Mesenchymal stem cell (in vitro differentiated cells and primary cell): ENCODE data around the gene TPRA1.

ENCODE experiments used
- DNase-seq: peaks from one replicate; pipeline ENCODE4 v3.0.0-alpha.2; 2013
- H2AFZ ChIP-seq: one replicate; pipeline ENCODE4 v1.6.1; 2013; ENCODE audit warnings: low read depth, mild to moderate bottlenecking, control low read depth, inconsistent platforms, low read length, moderate library complexity
- H2AK5ac ChIP-seq: 2 replicates; pipeline ENCODE4 v1.6.1; 2013; ENCODE audit warnings: low read length, moderate library complexity, mild to moderate bottlenecking, inconsistent platforms; ENCODE audit not compliant: severe bottlenecking
- H2BK120ac ChIP-seq: one replicate; pipeline ENCODE4 v1.6.1; 2013; ENCODE audit warnings: low read depth, mild to moderate bottlenecking, inconsistent platforms, low read length, moderate library complexity
- H2BK12ac ChIP-seq, 2 experiments: one replicate each; pipeline ENCODE4 v1.6.1; 2013; ENCODE audit warnings: inconsistent platforms in 2 of 2, low read length in 2 of 2, mild to moderate bottlenecking in 2 of 2, moderate library complexity in 2 of 2, control low read depth in 1 of 2
- H2BK15ac ChIP-seq: one replicate; pipeline ENCODE4 v1.6.1; 2013; ENCODE audit warnings: mild to moderate bottlenecking, low read depth, inconsistent platforms; ENCODE audit not compliant: poor library complexity, severe bottlenecking
- H2BK5ac ChIP-seq: 2 replicates; pipeline ENCODE4 v1.6.1; 2013; ENCODE audit warnings: low read depth, mild to moderate bottlenecking, low read length, control low read depth, inconsistent platforms; ENCODE audit not compliant: poor library complexity, severe bottlenecking
- H3K14ac ChIP-seq, 2 experiments: one replicate each; pipeline ENCODE4 v1.6.1; 2013; ENCODE audit warnings: inconsistent platforms in 2 of 2, low read length in 2 of 2, control low read depth in 1 of 2, mild to moderate bottlenecking in 1 of 2, moderate library complexity in 1 of 2
- H3K18ac ChIP-seq, 2 experiments: one replicate each; pipeline ENCODE4 v1.6.1; 2013; ENCODE audit warnings: inconsistent platforms in 2 of 2, low read length in 2 of 2, control low read depth in 1 of 2, low read depth in 1 of 2, mild to moderate bottlenecking in 1 of 2
- H3K23ac ChIP-seq, 2 experiments: one replicate each; pipeline ENCODE4 v1.6.1; 2013; ENCODE audit warnings: inconsistent platforms in 2 of 2, low read length in 2 of 2, mild to moderate bottlenecking in 2 of 2, moderate library complexity in 2 of 2, control low read depth in 1 of 2
- H3K27ac ChIP-seq: 2 replicates; pipeline ENCODE4 v1.5.1; 2013; ENCODE audit warnings: mild to moderate bottlenecking, moderate library complexity, low read length, control low read depth, inconsistent platforms; ENCODE audit not compliant: poor library complexity, severe bottlenecking
- H3K27me3 ChIP-seq, 2 experiments: 2 replicates each; pipeline versions ENCODE4 v1.6.1 to v1.7.0; 2013; ENCODE audit warnings: low read length in 2 of 2, mild to moderate bottlenecking in 2 of 2, moderate library complexity in 2 of 2, control low read depth in 1 of 2, inconsistent platforms in 1 of 2; ENCODE audit not compliant: control insufficient read depth in 1 of 2, insufficient read depth in 1 of 2
- H3K36me3 ChIP-seq, 2 experiments: 2 replicates each; pipeline versions ENCODE4 v1.6.1 to v1.7.0; 2013; ENCODE audit warnings: low read length in 2 of 2, control low read depth in 1 of 2, inconsistent platforms in 1 of 2, low read depth in 1 of 2, mild to moderate bottlenecking in 1 of 2; ENCODE audit not compliant: insufficient read depth in 2 of 2, control insufficient read depth in 1 of 2
- H3K4ac ChIP-seq, 2 experiments: one replicate each; pipeline ENCODE4 v1.6.1; 2013; ENCODE audit warnings: inconsistent platforms in 2 of 2, low read length in 2 of 2, mild to moderate bottlenecking in 2 of 2, moderate library complexity in 2 of 2, control low read depth in 1 of 2, low read depth in 1 of 2
- H3K4me1 ChIP-seq: 2 replicates; pipeline ENCODE4 v1.6.1; 2013; ENCODE audit warnings: low read depth, low read length, control low read depth; ENCODE audit not compliant: control insufficient read depth, insufficient read depth
- H3K4me2 ChIP-seq: 2 replicates; pipeline ENCODE4 v1.6.1; 2013; ENCODE audit warnings: low read length, mild to moderate bottlenecking, inconsistent platforms; ENCODE audit not compliant: poor library complexity, severe bottlenecking
- H3K4me3 ChIP-seq, 2 experiments: 2 replicates each; pipeline versions ENCODE4 v1.5.1 to v1.7.0; 2013; ENCODE audit warnings: low read length in 2 of 2, mild to moderate bottlenecking in 2 of 2, control low read depth in 1 of 2, low read depth in 1 of 2; ENCODE audit not compliant: insufficient read depth in 1 of 2
- H3K79me1 ChIP-seq: replicated peaks from 2 replicates; pipeline ENCODE4 v1.6.1; 2013; ENCODE audit warnings: mild to moderate bottlenecking, control low read depth, low read length, inconsistent platforms; ENCODE audit not compliant: poor library complexity, severe bottlenecking
- H3K9ac ChIP-seq: 2 replicates; pipeline ENCODE4 v1.7.0; 2013; ENCODE audit warnings: mild to moderate bottlenecking, low read length, moderate library complexity
- H3K9me3 ChIP-seq: 2 replicates; pipeline ENCODE4 v1.7.0; 2013; ENCODE audit warnings: mild to moderate bottlenecking, low read length; ENCODE audit not compliant: control insufficient read depth
- H4K8ac ChIP-seq: one replicate; pipeline ENCODE4 v1.6.1; 2013; ENCODE audit warnings: inconsistent platforms, mild to moderate bottlenecking, low read length, moderate library complexity
- H4K91ac ChIP-seq: one replicate; pipeline ENCODE4 v1.6.1; 2013; ENCODE audit warnings: mild to moderate bottlenecking, low read length, inconsistent platforms
- WGBS: methylation state at CpG from one replicate; pipeline ENCODE4 v1.1.7; 2013; ENCODE audit warnings: mixed read lengths; 5-methylcytosine and 5-hydroxymethylcytosine counted together

The TPRA1 gene

DNA sequence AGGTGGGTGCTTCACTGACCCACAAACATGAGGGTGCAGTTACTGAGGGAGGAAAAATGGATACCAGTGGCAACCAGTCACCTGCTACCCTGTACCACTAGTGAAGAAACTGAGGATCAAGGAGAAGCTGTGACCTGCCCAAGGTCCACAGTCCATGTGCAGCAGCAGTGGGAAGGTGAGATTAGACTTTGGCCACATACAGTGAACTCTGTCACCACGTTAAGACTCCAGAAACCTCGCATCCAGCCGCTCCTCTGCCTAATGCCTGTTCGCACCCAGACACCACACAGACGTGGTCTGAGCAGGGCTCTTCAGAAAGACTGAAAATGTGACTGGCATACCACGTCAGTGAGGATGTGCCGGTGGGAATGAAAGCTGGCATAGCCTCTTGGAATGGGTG lies 20.0 kb downstream of the TPRA1 start:
- H2AFZ ChIP-seq: no peak overlapping the region
- H3K9me3 ChIP-seq: no peaks in the 10 kb centered on the region
- no peak overlapping the region for H2BK15ac ChIP-seq
- no peak overlapping the region for H2BK120ac ChIP-seq
- H3K14ac ChIP-seq: no peak overlapping the region
- H4K8ac ChIP-seq: no peak overlapping the region
- peaks cover 16% of the 10 kb centered on the region for H3K79me1 ChIP-seq
- no peak overlapping the region for H3K4me3 ChIP-seq
- no peak overlapping the region for H3K23ac ChIP-seq
- H3K4ac ChIP-seq: no peak overlapping the region
- H3K36me3 ChIP-seq: peaks cover 51 to 56% of the 10 kb centered on the region in 2 experiments
- no peak overlapping the region for H3K18ac ChIP-seq
- H3K27me3 ChIP-seq: peaks cover 0 to 11% of the 10 kb centered on the region in 2 experiments
- no peak overlapping the region for H4K91ac ChIP-seq
- H2BK5ac ChIP-seq: no peak overlapping the region
- H3K27ac ChIP-seq: no peak overlapping the region
- H3K9ac ChIP-seq: no peak overlapping the region
- H2BK12ac ChIP-seq: no peak overlapping the region
- no peak overlapping the region for H3K4me2 ChIP-seq
- WGBS: 98% methylated on average over 7 of the region's 7 CpGs
- peaks cover 12% of the 10 kb centered on the region for H3K4me1 ChIP-seq
- H2AK5ac ChIP-seq: no peak overlapping the region
- DNase-seq: no peak

DNA sequence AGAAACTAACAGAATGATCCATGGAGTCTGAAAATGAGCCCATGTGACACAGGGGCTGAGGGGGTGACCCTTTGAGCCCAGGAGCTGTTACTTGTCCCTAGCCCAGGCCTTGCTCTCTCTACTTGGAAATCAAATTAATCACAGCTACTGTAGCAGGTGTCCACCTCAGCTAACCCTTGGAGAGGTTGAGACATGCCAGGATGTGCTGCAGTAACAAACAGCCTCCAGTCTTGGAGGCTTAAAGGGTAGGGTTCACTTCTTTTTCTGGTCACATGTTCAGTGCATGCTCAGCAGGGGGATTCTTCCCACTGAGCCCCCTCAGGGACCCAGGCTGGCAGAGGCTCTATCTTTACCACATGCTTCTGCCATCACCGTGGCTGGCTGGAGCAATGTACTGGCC lies 21.4 kb downstream of the TPRA1 start:
- no peak for DNase-seq
- peaks cover 40 to 49% of the 10 kb centered on the region in 2 experiments for H3K36me3 ChIP-seq
- H2BK15ac ChIP-seq: no peak overlapping the region
- H3K4ac ChIP-seq: no peak overlapping the region
- no peak overlapping the region for H3K23ac ChIP-seq
- H2BK5ac ChIP-seq: no peak overlapping the region
- no peak overlapping the region for H3K27ac ChIP-seq
- H3K18ac ChIP-seq: no peak overlapping the region
- no peak overlapping the region for H2AFZ ChIP-seq
- H3K4me3 ChIP-seq: no peak overlapping the region
- H4K91ac ChIP-seq: no peak overlapping the region
- H3K4me2 ChIP-seq: no peak overlapping the region
- H2AK5ac ChIP-seq: no peak overlapping the region
- 81% methylated on average over 1 of the region's 1 CpG for WGBS
- peaks cover 10% of the 10 kb centered on the region for H3K79me1 ChIP-seq
- H3K4me1 ChIP-seq: peaks cover 7% of the 10 kb centered on the region
- peaks cover 0 to 17% of the 10 kb centered on the region in 2 experiments for H3K27me3 ChIP-seq
- H3K9ac ChIP-seq: no peak overlapping the region
- no peak overlapping the region for H2BK120ac ChIP-seq
- no peak overlapping the region for H2BK12ac ChIP-seq
- no peaks in the 10 kb centered on the region for H3K9me3 ChIP-seq
- H4K8ac ChIP-seq: no peak overlapping the region
- H3K14ac ChIP-seq: no peak overlapping the region

DNA sequence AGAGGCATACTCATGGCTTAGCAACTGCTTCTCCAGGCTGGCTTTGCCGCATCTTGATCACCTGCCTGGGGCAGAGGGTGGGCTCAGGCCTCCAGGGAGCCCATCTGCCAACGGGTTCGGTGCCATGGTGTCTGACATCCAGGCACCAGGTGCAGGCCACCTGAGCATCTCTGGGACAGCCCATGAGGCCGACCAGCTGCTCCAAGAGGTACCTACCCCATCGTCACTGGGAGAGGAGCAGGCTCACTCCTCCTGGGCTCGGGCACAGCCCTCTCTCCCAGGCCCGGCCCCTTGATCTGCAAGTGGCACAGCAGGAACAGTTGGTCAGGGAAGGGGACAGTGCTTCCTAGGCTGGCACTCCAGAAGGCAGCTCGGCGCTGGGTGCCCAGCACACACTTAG lies 21.9 kb downstream of the TPRA1 start:
- Histone ChIP-seq H3K23ac (no peak overlapping the region), H3K4me2 (no peak overlapping the region), H3K9me3 (no peaks in the 10 kb centered on the region), H3K79me1 (peaks cover 5% of the 10 kb centered on the region), H2AFZ (no peak overlapping the region), H3K27ac (no peak overlapping the region), H4K8ac (no peak overlapping the region), H2AK5ac (no peak overlapping the region), H3K27me3 (peaks cover 0 to 22% of the 10 kb centered on the region in 2 experiments), H3K4me3 (no peak overlapping the region), H2BK15ac (no peak overlapping the region), H3K4me1 (peaks cover 5% of the 10 kb centered on the region), H3K14ac (no peak overlapping the region), H3K9ac (no peak overlapping the region), H3K18ac (no peak overlapping the region), H4K91ac (no peak overlapping the region), H2BK12ac (no peak overlapping the region), H2BK120ac (no peak overlapping the region), H3K4ac (no peak overlapping the region), H3K36me3 (peaks cover 35 to 43% of the 10 kb centered on the region in 2 experiments), H2BK5ac (no peak overlapping the region)
- no peak for DNase-seq
- WGBS: 91% methylated on average over 7 of the region's 9 CpGs

DNA sequence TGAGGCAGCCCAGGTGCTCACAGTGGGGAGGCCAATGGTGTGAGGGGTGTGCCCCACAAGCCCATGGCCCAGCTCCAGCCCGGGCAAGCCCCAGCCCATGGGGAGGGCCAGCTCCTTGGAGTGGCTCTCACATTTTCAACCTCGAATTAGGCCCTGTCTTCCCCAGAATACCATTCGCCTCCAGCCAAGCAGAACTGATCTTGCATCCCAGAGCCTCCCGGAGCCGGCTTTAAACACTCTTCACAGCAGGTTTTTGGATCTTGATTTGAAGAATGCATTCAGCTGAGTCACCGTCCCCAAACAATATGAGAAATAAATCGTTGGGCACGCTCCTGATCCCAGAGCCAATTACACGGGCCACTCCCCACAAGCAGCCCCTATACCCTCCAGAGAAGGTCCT lies 23.7 kb downstream of the TPRA1 start:
- H2BK12ac ChIP-seq: no peak overlapping the region

More for the DNA sequence above, 23.7 kb downstream of the TPRA1 start:
- H3K9ac ChIP-seq: no peak overlapping the region
- no peak overlapping the region for H2AFZ ChIP-seq
- no peak overlapping the region for H3K4ac ChIP-seq
- H3K27me3 ChIP-seq: peaks cover 0 to 23% of the 10 kb centered on the region in 2 experiments
- H2BK5ac ChIP-seq: no peak overlapping the region
- H3K4me3 ChIP-seq: no peak overlapping the region
- no peak overlapping the region for H2AK5ac ChIP-seq
- peaks cover 18 to 25% of the 10 kb centered on the region in 2 experiments for H3K36me3 ChIP-seq
- H4K91ac ChIP-seq: no peak overlapping the region
- H2BK15ac ChIP-seq: no peak overlapping the region
- no peaks in the 10 kb centered on the region for H3K9me3 ChIP-seq
- no peak overlapping the region for H3K18ac ChIP-seq
- H3K79me1 ChIP-seq: no peaks in the 10 kb centered on the region
- no peak overlapping the region for H3K23ac ChIP-seq
- no peak overlapping the region for H3K14ac ChIP-seq
- peaks cover 5% of the 10 kb centered on the region for H3K4me1 ChIP-seq
- no peak overlapping the region for H4K8ac ChIP-seq
- 86% methylated on average over 9 of the region's 9 CpGs for WGBS
- H3K27ac ChIP-seq: no peak overlapping the region
- no peak overlapping the region for H2BK120ac ChIP-seq
- DNase-seq: no peak
- H3K4me2 ChIP-seq: no peak overlapping the region
